AG10803 (cell line): ENCODE measurements around the gene UBE2I.

Experiments used
- DNase-seq: peaks from one replicate; pipeline ENCODE4 v3.0.0; 2010; ENCODE audit warnings: low read depth
- H3K4me3 ChIP-seq: 2 replicates; pipeline ENCODE4 v1.5.1; 2011; ENCODE audit warnings: mild to moderate bottlenecking, low read length, control low read depth
- CTCF ChIP-seq: conservative IDR thresholded peaks from 2 replicates; pipeline ENCODE4 v1.5.1; 2011; ENCODE audit warnings: mild to moderate bottlenecking, low read length, control low read depth, inconsistent platforms

UBE2I gene

GRCh38 chr16:1335996-1336395 is 26.6 kb downstream of the UBE2I start:
- TF ChIP-seq CTCF, result no peak
- H3K4me3 ChIP-seq, result no peak overlapping the region
- DNase-seq, result no peak

DNA sequence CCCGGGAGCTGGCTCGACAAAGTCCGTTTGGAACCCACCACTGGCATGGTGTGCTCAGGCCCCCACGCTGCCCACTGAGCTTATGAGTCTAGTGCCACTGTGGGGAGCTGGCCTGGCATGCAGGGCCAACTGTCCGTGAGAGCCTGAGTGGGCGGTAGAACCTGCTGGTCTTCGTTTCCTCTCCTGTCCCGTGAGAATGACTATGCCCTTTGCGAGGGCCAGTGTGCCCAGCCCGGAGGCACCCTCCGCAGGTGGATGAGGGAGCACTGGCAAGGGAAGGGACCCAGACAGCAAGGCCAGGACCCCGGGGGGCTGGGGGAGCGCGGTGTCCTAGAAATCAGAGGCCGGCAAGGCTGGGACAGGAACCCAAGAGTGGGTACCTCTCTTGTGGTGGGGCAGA is 27.2 kb downstream of the UBE2I start:
- TF ChIP-seq CTCF, result no peak
- no peak for DNase-seq
- no peak overlapping the region for H3K4me3 ChIP-seq

DNA sequence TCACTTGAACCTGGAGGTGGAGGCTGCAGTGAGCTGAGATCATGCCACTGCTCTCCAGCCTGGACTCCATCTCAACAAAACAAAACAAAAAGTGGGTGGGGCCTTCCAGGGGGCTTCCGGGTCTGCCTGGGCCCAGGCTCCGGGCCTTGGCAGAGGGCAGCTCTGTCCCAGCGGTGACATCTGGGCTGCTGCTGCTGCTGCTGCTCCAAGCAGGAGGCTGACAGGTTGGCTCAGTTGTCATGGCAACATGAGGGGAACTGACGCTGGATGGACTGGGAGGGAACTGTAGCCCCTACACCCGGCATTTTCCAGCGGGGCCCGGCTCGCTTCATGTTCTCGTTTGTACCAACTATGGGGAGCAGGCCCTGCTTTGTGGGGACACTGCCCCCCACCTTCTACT is 28.1 kb downstream of the UBE2I start:
- no peak overlapping the region for H3K4me3 ChIP-seq
- no peak for DNase-seq
- TF ChIP-seq CTCF, result no peak

DNA sequence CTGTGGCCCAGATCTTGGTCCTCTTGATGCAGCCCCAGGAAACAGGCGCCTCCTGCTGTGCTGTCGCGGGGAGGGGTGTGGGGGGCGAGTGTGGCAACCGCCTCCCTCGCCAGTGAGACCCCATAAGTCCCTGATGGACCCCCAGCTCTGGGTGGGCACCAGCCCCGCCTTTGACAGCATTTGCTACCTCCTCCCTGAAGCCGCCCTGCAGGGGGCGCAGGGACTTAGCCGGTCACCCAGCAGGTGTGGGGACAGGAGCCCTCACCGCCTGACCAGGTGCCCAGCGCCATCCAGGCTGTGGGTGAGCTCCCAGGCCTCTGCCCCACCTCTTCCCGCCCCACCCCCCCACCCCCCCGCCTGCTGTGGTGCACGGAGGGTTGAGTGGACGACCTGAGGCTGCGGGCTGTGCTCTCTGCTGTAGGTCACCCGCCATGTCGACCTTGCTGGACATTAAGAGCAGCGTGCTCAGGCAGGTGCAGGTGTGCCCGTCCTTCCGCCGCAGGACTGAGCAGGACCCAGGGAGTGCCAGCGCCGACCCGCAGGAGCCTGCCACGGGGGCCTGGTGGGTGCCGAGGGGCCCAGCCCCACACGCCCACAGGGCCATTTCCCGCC is 28.8 kb downstream of the UBE2I start:
- TF ChIP-seq CTCF, result no peak
- DNase-seq, result no peak
- no peak overlapping the region for H3K4me3 ChIP-seq

GRCh38 chr16:1338855-1339675 is 29.6 kb downstream of the UBE2I start:
- TF ChIP-seq CTCF, result no peak
- no peak for DNase-seq

DNA sequence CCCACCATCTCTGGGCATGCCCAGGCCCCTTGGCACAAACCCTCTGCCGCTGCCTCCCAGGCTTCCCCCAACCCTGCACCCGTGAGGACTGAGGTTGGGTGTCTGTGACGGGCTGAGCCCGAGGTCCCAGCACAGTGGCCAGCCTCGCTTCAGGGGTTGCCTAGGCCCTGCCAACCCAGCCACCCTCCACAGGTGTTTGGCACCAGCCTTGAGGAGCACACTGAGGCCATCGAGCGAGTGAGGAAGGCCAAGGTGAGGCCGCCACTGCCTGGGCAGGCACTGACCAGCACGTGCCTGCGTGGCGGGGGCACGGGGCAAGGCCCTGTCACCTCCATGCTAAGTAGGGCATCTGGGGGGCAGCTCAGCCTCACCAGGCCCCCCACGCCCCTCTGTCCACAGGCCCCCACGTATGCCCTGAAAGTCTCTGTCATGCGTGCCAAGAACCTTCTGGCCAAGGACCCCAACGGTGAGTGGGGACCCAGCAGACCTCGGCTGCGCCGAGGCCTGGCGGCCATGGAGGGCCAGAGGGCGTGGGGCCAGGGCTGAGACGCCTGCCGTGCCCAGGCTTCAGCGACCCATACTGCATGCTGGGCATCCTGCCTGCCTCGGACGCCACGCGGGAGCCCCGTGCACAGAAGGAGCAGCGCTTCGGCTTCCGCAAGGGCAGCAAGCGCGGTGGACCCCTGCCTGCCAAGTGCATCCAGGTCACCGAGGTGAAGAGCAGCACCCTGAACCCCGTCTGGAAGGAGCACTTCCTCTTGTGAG is 31.5 kb downstream of the UBE2I start:
- no peak overlapping the region for H3K4me3 ChIP-seq
- DNase-seq, result no peak
- TF ChIP-seq CTCF, result no peak

More at GRCh38 chr16:1338855-1339675, 29.6 kb downstream of the UBE2I start:
- no peak overlapping the region for H3K4me3 ChIP-seq
